ENCODE data around the gene MIF4GD.
"Not testable (repeated sequence)": the region's sequence is repeated elsewhere in the genome, so short reads cannot be mapped to it uniquely, and the experiment has no call there.

MIF4GD gene

GRCh38 chr17:75270966-75271232, at the start of gene MIF4GD:
Gene MIF4GD (minus strand): TSS chr17:75271231. CDS start chr17:75270195, 1,036 bp downstream.
- DNase-seq = no peak

GRCh38 chr17:75319904-75320691, 49.1 kb upstream of the MIF4GD start:
- no peak for DNase-seq

DNA sequence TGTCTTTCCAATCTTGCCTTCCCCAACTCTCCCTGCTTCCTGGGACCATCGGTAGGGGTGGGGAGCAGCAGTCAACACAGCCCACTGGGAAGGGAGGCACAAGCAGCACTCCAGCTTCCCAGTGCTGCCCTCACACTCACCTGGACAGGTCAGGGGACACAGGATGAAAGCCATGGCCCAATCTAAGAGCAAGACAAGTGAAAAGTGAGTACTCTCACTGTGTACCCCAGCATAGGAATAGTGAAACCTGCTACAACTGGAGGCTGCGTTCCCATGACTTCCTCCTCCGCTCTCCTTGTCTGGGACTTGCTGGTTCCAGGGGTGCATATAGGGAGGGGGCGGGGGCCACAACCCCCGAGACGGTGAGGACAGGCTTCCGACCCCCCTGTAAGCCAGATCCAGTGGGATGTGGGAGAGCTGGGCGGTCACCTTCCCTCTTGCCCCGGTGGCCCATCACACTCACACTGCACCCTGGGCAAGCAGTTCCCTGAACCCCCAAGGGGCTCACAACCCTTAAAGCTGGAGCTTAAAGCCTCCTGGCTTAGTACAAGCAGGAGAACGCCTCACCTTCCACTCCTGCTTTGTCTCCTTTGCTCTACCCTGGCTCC, 47.7 kb upstream of the MIF4GD start:
- no peak for DNase-seq

- no peak for DNase-seq
Observed at GRCh38 chr17:75318211-75318610, 47.2 kb upstream of the MIF4GD start.

GRCh38 chr17:75317671-75318070, 46.6 kb upstream of the MIF4GD start:
- DNase-seq = no peak

DNA sequence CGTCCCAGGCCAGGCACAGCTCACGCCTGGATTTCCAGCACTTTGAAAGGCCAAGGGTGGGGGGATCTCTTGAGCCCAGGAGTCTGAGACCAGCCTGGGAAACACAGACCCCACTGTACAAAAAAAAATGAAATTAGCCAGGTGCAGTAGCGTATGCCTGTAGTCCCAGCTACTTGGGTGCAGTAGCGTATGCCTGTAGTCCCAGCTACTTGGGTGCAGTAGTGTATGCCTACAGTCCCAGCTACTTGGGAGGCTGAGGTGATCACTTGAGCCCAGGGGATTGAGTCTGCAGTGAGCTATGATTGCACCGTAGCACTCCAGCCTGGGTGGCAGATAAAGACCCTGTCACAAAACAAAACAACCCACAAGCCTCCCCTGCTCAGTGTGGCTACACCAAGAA, 45.2 kb upstream of the MIF4GD start:
- DNase-seq = no peak

DNA sequence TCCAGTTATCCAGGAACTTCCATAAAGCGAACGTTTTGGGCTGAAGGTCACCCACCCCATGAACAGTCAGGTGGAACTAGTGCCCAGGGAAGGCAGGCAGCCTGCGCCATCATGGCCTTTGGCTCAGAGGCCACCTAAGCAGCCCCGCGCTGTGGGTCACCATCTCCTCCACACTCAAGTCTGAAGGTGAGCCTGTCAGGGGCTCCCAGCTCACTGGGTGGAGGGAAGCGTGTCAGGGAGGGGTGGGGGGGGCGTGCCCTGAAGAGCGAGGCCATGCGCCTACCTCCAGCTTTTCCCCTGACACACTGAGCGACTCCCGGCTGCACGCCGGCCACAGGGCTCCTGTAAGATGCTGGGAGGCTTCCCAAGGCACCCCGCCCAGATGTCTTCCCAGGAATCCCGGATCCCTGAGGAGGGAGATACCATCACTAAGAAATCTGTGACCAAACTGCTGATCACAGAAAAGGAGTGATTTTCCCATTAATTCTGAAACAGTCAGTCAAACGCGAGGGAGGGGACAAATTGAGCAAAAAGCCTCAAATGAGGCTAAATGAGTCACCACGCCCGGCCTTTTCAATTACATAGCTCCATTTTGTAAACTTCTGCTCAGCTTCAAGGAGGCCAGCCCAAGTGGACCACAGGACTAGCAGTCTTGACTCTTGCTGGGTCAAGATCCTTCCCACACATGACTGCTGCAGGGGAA, 44.7 kb upstream of the MIF4GD start:
- no peak for DNase-seq

DNA sequence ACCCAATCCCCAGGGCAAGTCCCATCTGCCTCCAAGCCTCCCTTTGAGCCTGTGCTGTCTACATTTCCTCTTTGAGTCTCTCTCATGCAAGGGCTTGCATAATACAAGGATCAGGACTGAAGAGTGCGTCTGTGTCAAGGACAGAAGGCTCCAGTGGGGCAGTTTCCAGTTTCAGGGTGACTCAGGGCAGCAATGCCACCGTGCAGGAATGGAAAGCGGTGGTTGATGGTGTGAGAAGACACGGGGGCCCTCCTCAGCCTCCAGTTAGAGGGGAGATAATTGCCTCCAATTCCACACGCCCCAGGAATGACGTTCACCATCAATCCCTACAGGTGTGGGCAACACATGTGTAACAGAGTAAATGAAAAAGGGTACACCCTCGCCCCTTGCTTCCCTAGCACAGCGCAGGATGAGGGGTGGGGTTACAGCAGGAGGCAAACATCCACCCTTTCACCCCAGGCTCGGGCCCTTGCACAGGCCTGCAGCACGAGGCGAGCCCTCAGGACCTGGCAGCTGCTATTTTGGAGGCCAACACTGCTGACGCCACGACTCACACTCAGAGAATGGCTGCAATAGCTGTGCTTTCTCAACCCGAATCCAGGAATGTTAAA, 43.0 kb upstream of the MIF4GD start:
- DNase-seq = peak; percentile 89 to 92

DNA sequence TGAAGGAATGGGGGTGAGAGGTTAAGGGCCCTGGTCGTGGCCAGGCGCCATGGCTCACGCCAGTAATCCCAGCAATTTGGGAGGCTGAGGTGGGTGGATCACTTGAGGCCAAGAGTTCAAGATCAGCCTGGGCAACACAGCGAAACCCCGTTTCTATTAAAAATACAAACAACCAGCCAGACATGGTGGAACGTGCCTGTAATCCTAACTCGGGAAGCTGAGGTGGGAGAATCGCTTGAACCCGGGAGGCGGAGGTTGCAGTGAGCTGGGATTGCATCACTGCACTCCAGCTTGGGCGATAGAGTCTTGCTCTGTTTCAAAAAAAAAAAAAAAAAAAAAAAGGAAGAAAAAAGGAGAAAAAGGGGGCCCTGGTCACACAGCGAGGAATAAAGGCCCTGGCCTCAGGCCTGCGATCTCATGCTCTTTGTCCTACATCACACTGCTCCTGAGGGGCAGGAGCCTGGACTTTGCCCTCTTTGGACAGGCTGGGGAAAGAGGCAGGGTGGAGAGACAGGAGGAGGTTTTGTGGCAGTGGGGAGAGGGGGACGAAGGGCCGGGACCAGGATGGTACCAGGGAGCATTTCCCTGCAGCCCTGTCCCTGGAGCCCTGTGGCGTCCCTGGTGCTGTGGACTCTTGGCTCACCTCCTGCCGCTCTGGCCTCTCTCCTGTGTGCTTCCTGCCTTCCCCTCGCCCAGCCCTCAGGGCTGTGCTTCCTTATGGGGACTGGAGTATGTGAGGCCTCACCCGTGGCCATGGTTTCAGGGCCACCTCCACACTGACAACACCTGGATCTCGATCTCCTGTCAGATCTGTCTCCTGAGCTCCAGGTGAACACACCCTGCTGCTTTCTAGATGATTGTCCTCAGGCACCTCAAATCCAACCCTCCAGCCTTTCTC, 38.0 kb upstream of the MIF4GD start:
- peak in 1 of 2 experiments; percentile 27 for DNase-seq

- no peak for DNase-seq
Observed at GRCh38 chr17:75307957-75308731, 37.1 kb upstream of the MIF4GD start.

DNA sequence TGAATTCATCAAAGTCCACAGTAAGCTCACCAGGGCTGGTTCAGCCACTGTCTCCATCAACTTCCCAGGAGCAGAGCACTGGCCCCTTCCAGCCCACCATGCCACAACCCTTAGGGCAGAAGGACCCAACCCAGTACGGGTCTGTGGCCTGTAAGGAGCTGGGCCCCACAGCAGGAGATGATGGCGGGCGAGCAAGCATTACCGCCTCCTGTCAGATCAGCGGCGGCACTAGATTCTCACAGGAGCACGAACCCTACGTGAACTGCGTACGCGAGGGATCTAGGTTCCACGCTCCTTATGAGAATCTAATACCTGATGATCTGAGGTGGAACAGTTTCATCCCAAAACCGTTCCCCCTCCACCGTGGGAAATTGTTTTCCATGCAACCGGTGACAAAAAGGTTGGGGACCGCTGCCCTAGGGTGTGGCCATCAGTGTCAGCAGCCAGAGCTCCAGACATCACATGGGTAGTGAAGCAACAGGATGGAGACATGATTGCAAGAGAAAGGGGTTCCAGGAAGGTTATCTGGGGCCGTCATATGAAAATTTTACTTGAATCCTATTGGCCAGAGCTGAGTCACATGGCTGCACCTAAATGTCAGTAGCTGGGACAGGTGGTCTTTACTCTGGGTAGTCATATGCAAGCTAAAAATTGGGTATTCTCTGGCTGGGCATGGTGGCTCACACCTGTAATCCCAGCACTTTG, 30.6 kb upstream of the MIF4GD start:
- no peak for DNase-seq

- no peak for DNase-seq
Observed at GRCh38 chr17:75301049-75301448, 30.0 kb upstream of the MIF4GD start.

DNA sequence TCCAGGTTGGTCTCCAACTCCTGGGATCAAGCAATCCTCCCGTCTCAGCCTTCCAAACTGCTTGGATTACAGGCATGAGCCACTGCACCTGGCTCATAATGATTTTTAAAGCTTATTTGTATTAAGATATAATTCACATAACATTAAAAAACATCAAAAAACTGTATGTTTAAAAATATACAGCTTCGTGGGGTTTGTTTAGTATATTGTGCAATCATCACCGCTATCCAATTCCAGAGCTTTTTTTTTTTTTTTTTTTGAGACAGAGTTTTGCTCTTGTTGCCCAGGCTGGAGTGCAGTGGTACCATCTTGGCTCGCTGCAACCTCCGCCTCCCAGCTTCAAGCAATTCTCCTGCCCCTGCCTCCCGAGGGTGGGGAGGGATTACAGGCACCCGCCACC, 29.2 kb upstream of the MIF4GD start:
- no peak for DNase-seq

- peak; percentile 27 to 30 for DNase-seq
Observed at GRCh38 chr17:75295201-75296158, 24.4 kb upstream of the MIF4GD start.

GRCh38 chr17:75292810-75293448, 21.9 kb upstream of the MIF4GD start:
- DNase-seq = not testable (repeated sequence)

DNA sequence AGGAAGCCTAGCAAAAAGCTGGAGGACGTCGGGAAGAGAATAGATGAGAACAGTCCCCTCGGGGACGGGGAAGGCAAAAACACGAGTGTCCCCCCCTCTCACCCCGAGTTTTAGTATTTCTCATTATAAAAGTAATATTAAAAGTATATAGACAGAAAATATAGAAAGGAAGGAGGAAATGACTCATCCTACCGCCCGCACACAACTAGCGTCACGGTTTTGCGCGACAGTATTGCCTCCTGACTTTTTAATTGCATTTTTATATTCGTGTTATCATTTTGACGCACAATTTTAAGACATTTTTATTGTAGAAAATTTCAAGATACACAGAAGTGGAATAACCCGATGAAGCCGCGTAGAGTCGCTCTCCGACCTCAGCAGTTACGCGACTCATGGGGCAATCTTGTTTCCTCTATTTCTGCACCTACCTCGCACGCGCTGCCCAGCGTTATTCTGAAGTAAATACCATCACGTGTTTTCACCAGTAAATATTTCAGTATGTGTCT, 18.9 kb upstream of the MIF4GD start:
- peak; percentile 91 to 95 for DNase-seq

GRCh38 chr17:75289115-75289831, 18.2 kb upstream of the MIF4GD start, which contains the start of gene SLC25A19:
Gene SLC25A19 (minus strand): TSS chr17:75289433. CDS start chr17:75286764, 2,669 bp downstream.
- peak; percentile 100 for DNase-seq

DNA sequence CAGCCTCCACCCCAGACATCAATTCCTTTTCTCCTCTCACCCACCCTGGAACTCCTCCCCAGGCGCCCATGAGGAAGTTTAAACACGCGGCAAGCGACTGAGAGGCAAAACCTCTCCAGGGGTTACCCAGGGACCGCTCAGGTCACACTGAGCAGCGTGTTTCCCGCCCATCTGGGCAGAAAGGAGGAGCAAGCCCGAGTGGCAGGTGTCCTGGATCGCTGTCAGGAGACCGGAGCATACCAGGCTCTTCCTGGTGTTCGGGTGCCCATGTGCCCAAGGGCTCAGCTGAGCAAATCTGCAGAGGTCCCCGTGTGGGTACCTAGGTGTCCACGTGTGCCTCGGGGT, 17.7 kb upstream of the MIF4GD start:
- DNase-seq = peak; percentile 68
